ENCODE measurements around the gene AGPAT1.
A peak's percentile ranks its signal among the peaks of the same experiment; 100 is the strongest.
"Not testable (repeated sequence)": the region's sequence is repeated elsewhere in the genome, so short reads cannot be mapped to it uniquely, and the experiment has no call there.

AGPAT1 gene

GRCh38 chr6:32148289-32149091, 27.4 kb downstream of the AGPAT1 start:
- H3K4me1 ChIP-seq (ENCODE audit: control insufficient read depth in 1 of 2, insufficient read depth in 2 of 2, low read length in 2 of 2) = peaks cover 12 to 19% of the 10 kb centered on the region in 2 donors
- peak overlapping the region; percentile 66 to 67 for H3K4me3 ChIP-seq (ENCODE audit: low read depth in 1 of 2, low read length in 2 of 2)
- no peaks in the 10 kb centered on the region for H3K36me3 ChIP-seq (ENCODE audit: control insufficient read depth in 1 of 2, insufficient read depth in 2 of 2, low read length in 2 of 2)
- no peak overlapping the region for H3K27ac ChIP-seq (ENCODE audit: low read depth, low read length)
- no peaks in the 10 kb centered on the region for H3K27me3 ChIP-seq (ENCODE audit: control insufficient read depth in 1 of 2, insufficient read depth in 2 of 2, low read length in 2 of 2)
- H3K9ac ChIP-seq (ENCODE audit: low read depth in 1 of 2, low read length in 2 of 2) = peak overlapping the region; percentile 54 to 60
- no peaks in the 10 kb centered on the region for H3K9me3 ChIP-seq (ENCODE audit: control insufficient read depth in 1 of 2, low read length in 2 of 2)

GRCh38 chr6:32147401-32148132, 28.3 kb downstream of the AGPAT1 start:
- Histone ChIP-seq H3K9ac (ENCODE audit: low read depth in 1 of 2, low read length in 2 of 2) (no peak overlapping the region), H3K27ac (ENCODE audit: low read depth, low read length) (no peak overlapping the region), H3K4me3 (ENCODE audit: low read depth in 1 of 2, low read length in 2 of 2) (no peak overlapping the region), H3K9me3 (ENCODE audit: control insufficient read depth in 1 of 2, low read length in 2 of 2) (no peaks in the 10 kb centered on the region), H3K4me1 (ENCODE audit: control insufficient read depth in 1 of 2, insufficient read depth in 2 of 2, low read length in 2 of 2) (peaks cover 6 to 10% of the 10 kb centered on the region in 2 donors), H3K36me3 (ENCODE audit: control insufficient read depth in 1 of 2, insufficient read depth in 2 of 2, low read length in 2 of 2) (no peaks in the 10 kb centered on the region), H3K27me3 (ENCODE audit: control insufficient read depth in 1 of 2, insufficient read depth in 2 of 2, low read length in 2 of 2) (no peaks in the 10 kb centered on the region)

GRCh38 chr6:32146687-32147086, 29.2 kb downstream of the AGPAT1 start:
- Histone ChIP-seq H3K27me3 (ENCODE audit: control insufficient read depth in 1 of 2, insufficient read depth in 2 of 2, low read length in 2 of 2) (no peaks in the 10 kb centered on the region), H3K9me3 (ENCODE audit: control insufficient read depth in 1 of 2, low read length in 2 of 2) (no peaks in the 10 kb centered on the region), H3K4me3 (ENCODE audit: low read depth in 1 of 2, low read length in 2 of 2) (no peak overlapping the region), H3K36me3 (ENCODE audit: control insufficient read depth in 1 of 2, insufficient read depth in 2 of 2, low read length in 2 of 2) (no peaks in the 10 kb centered on the region), H3K4me1 (ENCODE audit: control insufficient read depth in 1 of 2, insufficient read depth in 2 of 2, low read length in 2 of 2) (peaks cover 0 to 11% of the 10 kb centered on the region in 2 donors), H3K9ac (ENCODE audit: low read depth in 1 of 2, low read length in 2 of 2) (no peak overlapping the region), H3K27ac (ENCODE audit: low read depth, low read length) (no peak overlapping the region)

- H3K4me3 ChIP-seq (ENCODE audit: low read depth in 1 of 2, low read length in 2 of 2) = no peak overlapping the region
- H3K27ac ChIP-seq (ENCODE audit: low read depth, low read length) = no peak overlapping the region
- peaks cover 0 to 15% of the 10 kb centered on the region in 2 donors for H3K4me1 ChIP-seq (ENCODE audit: control insufficient read depth in 1 of 2, insufficient read depth in 2 of 2, low read length in 2 of 2)
- H3K36me3 ChIP-seq (ENCODE audit: control insufficient read depth in 1 of 2, insufficient read depth in 2 of 2, low read length in 2 of 2) = no peaks in the 10 kb centered on the region
- no peaks in the 10 kb centered on the region for H3K27me3 ChIP-seq (ENCODE audit: control insufficient read depth in 1 of 2, insufficient read depth in 2 of 2, low read length in 2 of 2)
- H3K9ac ChIP-seq (ENCODE audit: low read depth in 1 of 2, low read length in 2 of 2) = no peak overlapping the region
- H3K9me3 ChIP-seq (ENCODE audit: control insufficient read depth in 1 of 2, low read length in 2 of 2) = no peaks in the 10 kb centered on the region
These were observed 29.6 kb downstream of the AGPAT1 start for GRCh38 chr6:32146287-32146686.

GRCh38 chr6:32144238-32144637, 31.6 kb downstream of the AGPAT1 start:
- not testable (repeated sequence) for H3K9me3 ChIP-seq (ENCODE audit: control insufficient read depth in 1 of 2, low read length in 2 of 2); H3K4me3 ChIP-seq (ENCODE audit: low read depth in 1 of 2, low read length in 2 of 2); H3K27me3 ChIP-seq (ENCODE audit: control insufficient read depth in 1 of 2, insufficient read depth in 2 of 2, low read length in 2 of 2); H3K27ac ChIP-seq (ENCODE audit: low read depth, low read length); H3K36me3 ChIP-seq (ENCODE audit: control insufficient read depth in 1 of 2, insufficient read depth in 2 of 2, low read length in 2 of 2); H3K9ac ChIP-seq (ENCODE audit: low read depth in 1 of 2, low read length in 2 of 2)
- H3K4me1 ChIP-seq (ENCODE audit: control insufficient read depth in 1 of 2, insufficient read depth in 2 of 2, low read length in 2 of 2) = peaks cover 0 to 16% of the 10 kb centered on the region in 2 donors

- H3K27me3 ChIP-seq (ENCODE audit: control insufficient read depth in 1 of 2, insufficient read depth in 2 of 2, low read length in 2 of 2) = no peaks in the 10 kb centered on the region
These were observed 35.4 kb downstream of the AGPAT1 start for GRCh38 chr6:32140420-32141046.

GRCh38 chr6:32139590-32139989, 36.3 kb downstream of the AGPAT1 start:
- Histone ChIP-seq H3K27me3 (ENCODE audit: control insufficient read depth in 1 of 2, insufficient read depth in 2 of 2, low read length in 2 of 2) (no peaks in the 10 kb centered on the region), H3K9ac (ENCODE audit: low read depth in 1 of 2, low read length in 2 of 2) (no peak overlapping the region), H3K36me3 (ENCODE audit: control insufficient read depth in 1 of 2, insufficient read depth in 2 of 2, low read length in 2 of 2) (no peaks in the 10 kb centered on the region), H3K4me1 (ENCODE audit: control insufficient read depth in 1 of 2, insufficient read depth in 2 of 2, low read length in 2 of 2) (peaks cover 0 to 16% of the 10 kb centered on the region in 2 donors), H3K4me3 (ENCODE audit: low read depth in 1 of 2, low read length in 2 of 2) (no peak overlapping the region), H3K27ac (ENCODE audit: low read depth, low read length) (no peak overlapping the region), H3K9me3 (ENCODE audit: control insufficient read depth in 1 of 2, low read length in 2 of 2) (no peaks in the 10 kb centered on the region)

More at GRCh38 chr6:32140420-32141046, 35.4 kb downstream of the AGPAT1 start:
- Histone ChIP-seq H3K27ac (ENCODE audit: low read depth, low read length) (no peak overlapping the region), H3K9me3 (ENCODE audit: control insufficient read depth in 1 of 2, low read length in 2 of 2) (no peaks in the 10 kb centered on the region), H3K4me1 (ENCODE audit: control insufficient read depth in 1 of 2, insufficient read depth in 2 of 2, low read length in 2 of 2) (peaks cover 0 to 16% of the 10 kb centered on the region in 2 donors), H3K9ac (ENCODE audit: low read depth in 1 of 2, low read length in 2 of 2) (no peak overlapping the region), H3K36me3 (ENCODE audit: control insufficient read depth in 1 of 2, insufficient read depth in 2 of 2, low read length in 2 of 2) (no peaks in the 10 kb centered on the region), H3K4me3 (ENCODE audit: low read depth in 1 of 2, low read length in 2 of 2) (no peak overlapping the region)

- Histone ChIP-seq H3K36me3 (ENCODE audit: control insufficient read depth in 1 of 2, insufficient read depth in 2 of 2, low read length in 2 of 2) (no peaks in the 10 kb centered on the region), H3K9me3 (ENCODE audit: control insufficient read depth in 1 of 2, low read length in 2 of 2) (no peaks in the 10 kb centered on the region), H3K9ac (ENCODE audit: low read depth in 1 of 2, low read length in 2 of 2) (no peak overlapping the region), H3K27ac (ENCODE audit: low read depth, low read length) (no peak overlapping the region), H3K4me3 (ENCODE audit: low read depth in 1 of 2, low read length in 2 of 2) (no peak overlapping the region), H3K4me1 (ENCODE audit: control insufficient read depth in 1 of 2, insufficient read depth in 2 of 2, low read length in 2 of 2) (peaks cover 0 to 12% of the 10 kb centered on the region in 2 donors), H3K27me3 (ENCODE audit: control insufficient read depth in 1 of 2, insufficient read depth in 2 of 2, low read length in 2 of 2) (no peaks in the 10 kb centered on the region)
These were observed 38.4 kb downstream of the AGPAT1 start for GRCh38 chr6:32137454-32137853.

GRCh38 chr6:32133786-32134185, 42.1 kb downstream of the AGPAT1 start:
- Histone ChIP-seq H3K36me3 (ENCODE audit: control insufficient read depth in 1 of 2, insufficient read depth in 2 of 2, low read length in 2 of 2) (no peaks in the 10 kb centered on the region), H3K27ac (ENCODE audit: low read depth, low read length) (no peak overlapping the region), H3K4me1 (ENCODE audit: control insufficient read depth in 1 of 2, insufficient read depth in 2 of 2, low read length in 2 of 2) (peaks cover 6 to 11% of the 10 kb centered on the region in 2 donors), H3K27me3 (ENCODE audit: control insufficient read depth in 1 of 2, insufficient read depth in 2 of 2, low read length in 2 of 2) (no peaks in the 10 kb centered on the region), H3K4me3 (ENCODE audit: low read depth in 1 of 2, low read length in 2 of 2) (no peak overlapping the region), H3K9ac (ENCODE audit: low read depth in 1 of 2, low read length in 2 of 2) (no peak overlapping the region), H3K9me3 (ENCODE audit: control insufficient read depth in 1 of 2, low read length in 2 of 2) (no peaks in the 10 kb centered on the region)

GRCh38 chr6:32132110-32132509, 43.8 kb downstream of the AGPAT1 start:
- Histone ChIP-seq H3K9me3 (ENCODE audit: control insufficient read depth in 1 of 2, low read length in 2 of 2) (no peaks in the 10 kb centered on the region), H3K27ac (ENCODE audit: low read depth, low read length) (no peak overlapping the region), H3K36me3 (ENCODE audit: control insufficient read depth in 1 of 2, insufficient read depth in 2 of 2, low read length in 2 of 2) (no peaks in the 10 kb centered on the region), H3K9ac (ENCODE audit: low read depth in 1 of 2, low read length in 2 of 2) (no peak overlapping the region), H3K27me3 (ENCODE audit: control insufficient read depth in 1 of 2, insufficient read depth in 2 of 2, low read length in 2 of 2) (no peaks in the 10 kb centered on the region), H3K4me1 (ENCODE audit: control insufficient read depth in 1 of 2, insufficient read depth in 2 of 2, low read length in 2 of 2) (peaks cover 15 to 21% of the 10 kb centered on the region in 2 donors), H3K4me3 (ENCODE audit: low read depth in 1 of 2, low read length in 2 of 2) (no peak overlapping the region)
